HG03135 (cell line): ENCODE results near the gene RNF130.

Experiments
- ATAC-seq: cut with Tn5 transposase; IDR thresholded peaks from one replicate; pipeline ENCODE4 v1.9.1; 2021; ENCODE audit warnings: mild to moderate bottlenecking, moderate library complexity; ENCODE audit not compliant: unreplicated experiment

The RNF130 gene

GRCh38 chr5:180060192-180060591 is 11.4 kb downstream of the RNF130 start:
- ATAC-seq: no peak

DNA sequence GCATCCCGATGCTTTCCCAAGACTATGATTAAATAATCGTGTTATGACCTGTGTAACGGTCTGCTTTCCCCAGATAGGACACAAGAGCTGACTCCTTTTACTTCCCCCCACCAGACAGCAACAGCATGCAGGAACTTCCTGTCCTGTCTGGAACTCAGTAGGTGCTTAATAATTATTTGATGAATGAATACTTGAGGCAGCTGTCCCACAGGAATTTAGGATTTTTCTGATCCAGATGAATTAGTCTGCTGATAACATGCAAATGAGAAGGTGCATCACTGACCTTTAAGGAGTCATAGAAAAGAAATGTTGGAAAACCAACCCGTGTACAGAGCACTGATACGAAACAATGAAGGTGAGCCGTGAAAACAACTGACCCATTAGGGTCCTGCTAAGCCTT is 12.2 kb downstream of the RNF130 start:
- no peak for ATAC-seq

GRCh38 chr5:180056153-180056552 is 15.4 kb downstream of the RNF130 start:
- ATAC-seq: no peak

DNA sequence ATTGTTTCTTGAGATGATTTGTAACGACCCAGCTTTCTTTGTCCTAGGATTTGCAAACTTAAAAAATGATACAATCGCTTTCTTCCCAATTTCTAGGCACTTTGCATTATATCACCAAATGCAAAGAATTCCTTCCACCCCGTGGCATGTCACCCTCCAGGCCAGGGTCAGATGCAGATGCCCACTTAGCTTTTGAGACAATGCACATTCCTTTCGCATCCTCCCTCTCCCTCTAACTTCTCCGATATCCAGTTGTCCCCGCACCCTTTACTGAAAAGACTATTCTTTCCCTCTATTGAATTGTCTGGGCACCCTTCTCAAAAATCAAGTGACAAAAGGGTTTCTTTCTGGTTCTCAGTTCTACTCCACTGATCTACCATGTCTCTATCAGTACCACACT is 17.3 kb downstream of the RNF130 start:
- no peak for ATAC-seq

DNA sequence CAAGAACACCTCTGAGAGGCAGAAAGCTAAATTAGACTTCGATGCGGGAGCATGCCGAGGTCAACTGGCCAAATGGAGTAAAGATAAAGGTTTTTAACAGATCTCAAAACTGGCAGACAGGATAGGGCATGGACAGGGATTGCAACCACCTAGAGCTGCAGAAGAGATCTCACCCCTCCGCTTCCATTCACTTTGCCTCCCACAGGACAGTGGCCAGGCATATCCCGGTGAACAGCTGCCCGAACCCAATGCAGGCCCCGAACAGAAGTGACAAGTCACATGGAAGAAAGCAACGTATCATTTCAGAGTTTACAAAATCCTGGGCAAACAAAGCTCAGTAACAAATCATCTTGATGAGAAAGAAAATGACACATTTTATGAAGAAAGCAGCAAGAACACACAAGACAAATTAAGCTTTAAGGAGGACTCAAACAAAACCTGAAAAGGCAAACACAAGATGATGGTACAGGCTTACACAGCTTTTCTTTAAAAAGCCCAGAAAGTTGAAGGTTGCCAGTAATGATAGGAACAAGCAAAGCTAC is 18.4 kb downstream of the RNF130 start:
- no peak for ATAC-seq

DNA sequence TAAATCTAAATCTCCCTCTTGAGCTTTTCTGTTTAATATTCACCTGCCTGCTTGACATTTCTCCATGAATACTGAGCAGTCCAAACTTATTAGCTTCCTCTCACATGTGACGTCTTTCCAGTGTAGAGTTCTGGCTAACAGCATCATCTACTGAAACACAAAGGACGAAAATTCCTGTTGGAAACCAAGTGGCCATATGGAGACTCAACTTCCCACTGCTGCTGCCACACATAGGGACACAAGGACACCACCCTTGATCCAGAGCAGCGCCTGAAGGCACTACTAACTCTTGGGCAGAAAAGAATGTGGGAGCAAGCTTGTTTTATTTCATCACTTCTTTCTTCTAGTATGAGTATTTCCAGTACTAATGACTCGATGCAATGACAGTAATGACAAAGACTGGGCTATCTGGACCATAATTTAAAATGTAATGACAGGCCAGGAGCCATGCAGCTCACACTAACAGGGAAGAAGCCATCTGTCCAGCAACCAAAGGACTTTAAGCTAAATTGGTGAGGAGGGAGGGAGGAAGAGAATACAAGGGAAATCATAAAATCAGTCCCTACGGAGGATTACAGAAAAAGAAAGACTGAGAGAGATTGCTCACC is 19.2 kb downstream of the RNF130 start:
- no peak for ATAC-seq

DNA sequence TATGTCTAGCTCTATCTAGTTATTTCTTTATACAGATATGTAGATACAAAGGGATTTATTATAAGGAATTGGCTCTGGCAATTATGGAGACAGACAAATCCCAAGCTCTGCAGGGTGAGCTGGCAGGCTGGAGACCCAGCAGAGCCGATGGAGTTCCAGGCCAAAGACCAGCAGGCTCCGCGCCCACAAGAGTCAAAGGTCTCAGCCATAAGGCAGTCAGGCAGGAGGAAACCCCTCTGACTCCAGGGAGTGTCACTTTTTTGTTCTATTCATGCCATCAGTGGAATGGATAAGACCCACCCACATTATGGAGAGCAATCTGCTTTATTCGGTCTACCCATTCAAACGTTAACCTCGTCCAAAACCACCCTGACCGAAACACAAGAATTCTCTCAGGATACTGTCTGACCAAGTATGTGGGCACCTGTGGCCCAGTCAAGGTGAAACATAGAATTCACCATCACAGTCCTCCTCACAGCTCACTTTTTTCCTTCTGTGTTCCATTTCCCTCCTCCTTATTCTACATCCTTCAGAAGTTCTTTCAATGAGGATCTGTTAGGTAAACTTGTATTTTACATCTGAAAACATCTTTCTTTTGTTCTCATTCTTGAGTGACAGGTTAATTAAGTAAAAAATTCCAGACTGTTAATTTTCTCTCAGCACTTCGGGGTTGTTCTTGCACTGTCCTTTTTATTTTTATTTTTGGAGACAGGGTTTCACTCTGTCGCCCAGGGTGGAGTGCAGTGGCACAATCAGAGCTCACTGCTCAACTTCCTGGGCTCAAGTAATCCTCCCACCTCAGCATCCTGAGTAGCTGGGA is 21.2 kb downstream of the RNF130 start:
- no peak for ATAC-seq

DNA sequence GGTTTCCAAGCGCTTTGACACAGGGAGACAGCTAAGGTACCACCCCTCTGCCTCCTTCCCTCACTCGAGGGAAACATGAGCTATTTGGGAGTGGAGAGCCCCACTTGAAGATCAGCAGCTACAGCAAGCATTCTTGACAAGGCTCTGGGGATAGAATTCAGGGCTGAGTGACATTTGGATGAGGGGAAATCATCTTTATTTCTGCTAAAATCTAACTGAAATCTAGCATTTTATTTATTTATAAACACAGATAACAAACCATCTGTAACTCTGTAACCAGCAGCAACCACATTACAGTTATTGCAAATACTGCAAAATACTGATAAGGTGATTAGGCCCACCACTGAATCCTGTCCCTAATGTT is 22.4 kb downstream of the RNF130 start:
- no peak for ATAC-seq

DNA sequence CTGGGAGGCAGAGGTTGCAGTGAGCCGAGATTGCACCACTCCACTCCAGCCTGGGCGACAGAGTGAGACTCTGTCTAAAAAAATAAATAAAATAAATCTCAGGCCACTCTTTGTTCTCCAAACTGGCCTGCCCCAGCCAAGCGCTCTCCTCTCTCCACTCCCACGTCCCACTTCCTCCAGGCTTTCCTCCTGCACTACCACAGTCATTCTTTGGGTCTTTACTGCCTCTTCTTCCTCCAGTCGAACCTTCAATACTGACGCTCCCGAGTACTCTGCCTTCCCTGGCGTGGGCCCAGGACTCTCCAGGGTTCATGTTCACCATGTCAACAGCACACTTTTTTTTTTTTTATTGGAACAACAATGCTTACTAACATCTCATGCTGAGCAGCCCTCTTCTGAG is 23.9 kb downstream of the RNF130 start:
- ATAC-seq: no peak

DNA sequence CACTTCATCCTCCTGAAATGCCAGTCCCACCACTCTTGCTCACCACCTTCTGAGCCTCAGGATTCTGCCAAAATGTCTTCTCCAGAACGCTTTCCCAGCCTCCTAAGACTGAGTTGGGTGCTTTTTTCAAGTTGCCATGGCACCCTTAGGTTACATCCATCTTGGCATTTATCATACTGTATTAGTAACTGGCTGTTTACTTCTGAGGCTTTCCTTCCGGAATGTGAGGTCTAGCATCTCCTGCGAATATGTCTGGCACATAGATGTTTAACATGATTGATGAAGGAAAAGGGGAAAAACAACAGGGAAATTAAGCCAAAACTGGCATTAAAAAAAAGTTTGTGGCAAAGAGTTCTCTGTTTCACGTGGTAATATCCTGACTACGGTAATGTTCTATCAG is 24.9 kb downstream of the RNF130 start:
- no peak for ATAC-seq

GRCh38 chr5:180045889-180046499 is 25.6 kb downstream of the RNF130 start:
- ATAC-seq: no peak

DNA sequence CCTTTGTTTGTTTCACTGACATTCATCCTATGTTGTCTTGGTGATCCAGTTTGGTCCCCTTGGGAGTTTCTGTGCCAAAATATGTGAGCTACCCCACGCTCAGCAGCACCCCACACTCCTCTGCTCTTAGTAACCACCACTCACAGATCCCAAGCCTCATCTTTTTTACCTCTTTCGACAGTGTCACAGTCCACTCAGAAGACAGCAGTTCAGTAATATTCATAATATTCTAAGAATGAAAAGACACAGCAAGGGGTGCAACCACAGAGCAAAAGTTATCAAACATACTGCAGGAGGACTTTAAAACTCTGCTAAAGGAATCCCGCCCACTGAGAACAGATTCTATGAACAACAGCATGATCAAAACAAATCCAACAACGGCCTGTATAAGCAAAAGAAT is 28.2 kb downstream of the RNF130 start:
- no peak for ATAC-seq

GRCh38 chr5:180041301-180042274 is 30.0 kb downstream of the RNF130 start:
- no peak for ATAC-seq

DNA sequence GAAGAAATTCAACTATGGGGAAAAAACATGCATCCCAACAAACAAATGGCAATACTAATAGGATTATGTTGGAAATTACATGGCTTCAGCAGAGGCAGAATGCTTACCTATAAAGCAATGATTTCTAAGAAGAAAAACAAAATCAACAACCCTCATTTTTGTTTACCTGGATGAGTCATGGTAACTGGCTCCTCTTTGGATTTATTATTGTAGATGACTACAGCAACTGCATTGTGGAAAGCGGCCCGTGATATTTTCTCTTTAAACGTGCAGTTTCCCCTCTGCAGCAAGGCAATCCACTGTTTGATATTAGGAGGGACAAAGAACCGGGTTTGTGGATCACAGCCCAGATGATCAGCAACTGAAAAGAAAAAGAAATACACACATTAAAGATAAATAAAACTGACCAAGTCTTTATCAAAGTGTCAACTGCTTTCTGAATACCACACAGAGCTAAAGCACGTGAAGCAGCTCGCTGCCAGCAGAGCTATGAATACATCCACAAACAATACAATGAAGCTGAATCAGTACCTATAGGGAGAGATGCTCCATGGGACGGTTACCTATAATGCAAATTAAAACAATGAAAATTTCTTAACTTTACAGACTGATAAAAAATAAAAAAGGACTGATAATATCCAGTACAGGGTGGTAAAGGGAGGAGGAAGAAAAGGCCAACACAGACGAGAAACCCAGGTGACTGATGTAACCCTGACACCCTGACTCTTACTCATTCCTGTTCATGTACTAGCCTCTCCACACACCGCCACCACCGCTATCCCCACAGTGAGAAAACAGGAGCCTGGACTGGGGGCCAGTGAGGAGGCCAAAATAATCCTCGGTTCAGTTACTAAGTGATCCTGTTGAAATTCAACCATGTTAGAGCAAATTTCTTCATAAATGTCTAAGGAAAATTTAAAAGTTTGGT is 31.0 kb downstream of the RNF130 start:
- no peak for ATAC-seq

GRCh38 chr5:180035206-180035931 is 36.2 kb downstream of the RNF130 start:
- no peak for ATAC-seq

DNA sequence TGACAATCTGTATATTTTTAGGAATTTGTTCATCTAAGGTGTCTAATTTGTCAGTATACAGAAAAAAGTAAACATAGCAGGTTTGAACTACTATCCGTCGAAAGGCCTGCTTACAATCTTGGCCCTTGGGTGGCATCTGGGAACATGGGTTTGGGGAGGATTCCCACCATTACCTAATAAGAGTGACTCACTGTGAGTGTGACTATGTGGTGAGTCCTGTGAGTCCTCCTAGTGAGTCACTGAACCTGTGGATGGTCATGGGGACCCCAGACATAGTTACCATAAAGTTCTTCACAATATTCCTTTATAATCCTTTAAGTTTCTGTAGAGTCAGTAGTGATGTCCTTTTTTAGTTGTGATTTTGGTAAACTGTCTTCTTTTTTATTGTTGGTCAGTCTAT is 37.0 kb downstream of the RNF130 start:
- ATAC-seq: no peak

- ATAC-seq: no peak
These were observed 44.0 kb downstream of the RNF130 start for GRCh38 chr5:180027459-180028089.

DNA sequence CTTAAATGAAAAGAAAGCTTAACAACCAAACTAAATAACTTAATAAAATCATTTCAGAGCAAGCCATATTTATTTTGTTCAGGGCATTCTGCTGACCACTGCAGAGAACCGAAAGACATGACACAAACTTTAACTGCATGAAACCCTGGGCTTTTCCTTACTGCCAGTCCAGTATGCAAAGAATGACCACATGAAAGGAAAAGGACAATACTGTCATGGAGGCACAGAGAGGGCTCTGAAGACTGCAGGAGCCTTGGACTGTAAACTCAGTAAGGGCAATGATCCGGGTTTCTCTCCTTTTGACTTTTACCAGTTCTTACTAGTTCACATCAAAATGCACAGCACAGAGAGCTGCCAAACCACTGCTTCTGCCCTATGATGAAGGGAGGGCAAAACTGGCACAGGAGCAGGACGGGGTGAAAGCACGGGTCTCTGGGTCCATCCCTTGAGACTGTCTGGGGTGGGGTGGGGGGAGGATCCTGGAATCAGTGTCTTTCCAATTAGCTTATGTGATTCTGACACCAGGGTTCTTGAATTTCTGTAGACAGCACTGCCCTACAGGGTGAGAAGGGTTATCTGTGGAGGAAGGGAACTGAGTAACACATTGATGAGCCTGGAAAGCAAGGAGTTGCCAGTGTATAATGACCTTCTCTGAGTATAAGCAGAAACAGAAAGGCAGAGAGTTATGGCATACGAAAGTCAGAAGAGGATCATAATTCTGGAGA is 44.7 kb downstream of the RNF130 start:
- no peak for ATAC-seq
